G401 (cell line): ENCODE data around the gene GPATCH2. TPM values are rescaled to one million over a fixed set of nuclear protein-coding genes. Genes with fewer than 3 reads are reported as not detected.

Experiments
- DNase-seq: peaks from one replicate; pipeline ENCODE4 v3.0.0-alpha.2; 2015; ENCODE audit warnings: low spot score
- in situ Hi-C: cut with HindIII; loops from 2 replicates; pipeline ENCODE4 v1.10.0; 2016; ENCODE audit warnings: low sequenced_read_pairs, mixed read lengths
- total RNA-seq: library from RNA; depleted of rRNA; stranded (reverse); fragments of >200 nt; shearing (Covaris generic); gene quantifications from 2 replicates; pipeline ENCODE4 v1.2.3, GENCODE V29; 2014

Gene GPATCH2
- total RNA-seq, 1 experiment from 2014 or later = 12.7 TPM

DNA sequence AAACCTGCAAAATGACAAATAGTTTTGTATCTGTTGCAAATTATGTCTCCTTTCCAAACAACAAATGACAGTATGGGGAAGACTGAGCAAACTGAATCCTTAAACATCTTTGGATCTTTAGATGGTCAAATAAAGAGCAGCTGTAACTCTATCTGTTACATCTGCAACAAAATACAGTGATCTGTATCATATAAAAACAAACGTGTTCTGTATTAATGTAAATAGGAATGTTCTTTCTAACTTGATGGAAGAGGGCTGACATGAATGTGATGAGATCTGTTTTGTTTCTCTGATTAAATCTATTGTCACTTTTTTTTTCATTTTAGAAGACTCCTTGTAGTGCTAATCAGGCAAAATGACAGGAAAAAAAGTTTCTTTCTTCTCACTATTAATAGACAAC is 159.5 kb downstream of the GPATCH2 start:
- in situ Hi-C loops = no loop called here
- no peak for DNase-seq

GRCh38 chr1:217469983-217470382 is 160.9 kb downstream of the GPATCH2 start:
- in situ Hi-C loops = no loop called here
- no peak for DNase-seq

- no peak for DNase-seq
- in situ Hi-C loops = no loop called here
Observed at GRCh38 chr1:217465102-217465501, 165.8 kb downstream of the GPATCH2 start.

GRCh38 chr1:217462666-217463065 is 168.2 kb downstream of the GPATCH2 start:
- in situ Hi-C loops = no loop called here
- DNase-seq = no peak

- DNase-seq = no peak
- in situ Hi-C loops = no loop called here
Observed at GRCh38 chr1:217462159-217462558, 168.7 kb downstream of the GPATCH2 start.

GRCh38 chr1:217457016-217457415 is 173.9 kb downstream of the GPATCH2 start:
- in situ Hi-C loops = loop anchor here (5.0 kb wide), 1 partner anchor 40 kb away; no protein-coding TSS in a partner anchor
- DNase-seq = no peak

DNA sequence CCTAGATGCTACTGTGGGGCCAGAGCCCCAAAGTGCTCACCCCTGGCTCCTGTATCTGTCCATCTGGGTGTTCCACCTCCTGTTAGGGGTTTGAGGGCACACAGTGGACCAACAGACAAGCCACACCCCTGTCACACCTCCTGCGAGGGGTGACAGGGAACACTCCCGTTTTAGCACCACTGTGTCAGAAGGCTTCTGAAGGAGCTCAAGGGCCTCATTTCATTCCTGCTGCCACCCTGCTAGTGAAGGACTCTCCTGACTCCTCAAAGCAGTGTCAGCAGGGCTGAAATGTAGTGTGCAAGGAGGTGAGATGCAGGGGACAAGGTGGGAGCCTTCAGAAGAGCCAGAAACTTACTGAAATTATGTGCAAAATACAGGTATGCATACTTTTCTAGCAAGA is 174.6 kb downstream of the GPATCH2 start:
- no peak for DNase-seq
- in situ Hi-C loops = loop anchor here (5.0 kb wide), 1 partner anchor 41 kb away; no protein-coding TSS in a partner anchor

DNA sequence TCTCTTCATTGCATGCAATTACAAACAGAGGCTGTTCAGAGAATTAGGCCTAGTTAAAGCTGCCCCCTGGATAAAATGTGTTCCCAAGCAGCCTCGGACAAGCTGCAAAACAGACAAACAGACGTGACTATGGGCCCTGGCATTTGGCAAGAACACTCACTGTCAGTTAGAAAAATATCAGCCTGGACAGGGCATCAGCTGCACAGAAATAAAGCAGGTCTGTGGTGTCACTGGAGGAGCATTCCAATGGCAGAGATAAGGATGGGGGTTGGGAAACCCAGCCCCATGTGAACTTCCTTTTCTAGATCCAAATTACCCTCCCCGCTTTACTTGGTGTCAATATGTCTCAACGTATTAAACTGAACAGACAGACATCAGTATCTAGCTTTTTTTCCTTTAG is 177.1 kb downstream of the GPATCH2 start:
- DNase-seq = no peak
- in situ Hi-C loops = no loop called here

DNA sequence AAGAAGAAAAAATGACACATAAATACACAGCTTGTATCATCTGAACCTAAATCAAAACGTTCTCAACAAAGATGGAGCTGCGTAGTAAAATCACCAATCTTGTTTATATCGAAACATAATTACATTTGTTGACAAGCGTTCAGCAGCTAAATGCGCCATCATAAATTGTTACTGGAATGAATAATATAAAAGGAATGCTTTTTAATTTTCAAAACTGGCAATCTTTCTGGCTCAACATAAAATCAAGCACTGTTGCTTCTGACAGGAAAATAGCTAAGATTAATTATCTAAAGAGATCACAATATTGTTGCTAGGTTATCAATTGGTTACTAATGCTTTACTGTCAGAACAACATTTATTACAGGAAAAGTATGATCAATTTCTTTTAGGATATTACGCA is 181.5 kb downstream of the GPATCH2 start:
- in situ Hi-C loops = no loop called here
- DNase-seq = no peak

- in situ Hi-C loops = no loop called here
- no peak for DNase-seq
Observed at GRCh38 chr1:217443845-217444244, 187.0 kb downstream of the GPATCH2 start.

DNA sequence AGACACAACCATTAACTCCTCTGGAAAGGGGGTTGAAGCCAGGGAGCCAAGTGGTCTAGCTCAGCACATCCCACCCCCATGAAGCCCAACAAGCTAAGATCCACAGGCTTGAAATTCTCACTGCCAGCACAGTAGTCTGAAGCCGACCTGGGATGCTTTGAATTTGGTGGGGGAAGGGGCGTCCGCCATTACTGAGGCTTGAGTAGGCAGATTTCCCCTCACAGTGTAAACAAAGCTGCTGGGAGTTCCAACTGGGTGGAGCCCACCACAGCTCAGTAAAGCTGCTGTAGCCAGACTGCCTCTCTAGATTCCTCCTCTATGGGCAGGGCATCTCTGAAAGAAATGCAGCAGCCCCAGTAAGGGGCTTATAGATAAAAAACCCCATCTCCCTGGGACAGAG is 193.5 kb downstream of the GPATCH2 start:
- in situ Hi-C loops = no loop called here
- no peak for DNase-seq

DNA sequence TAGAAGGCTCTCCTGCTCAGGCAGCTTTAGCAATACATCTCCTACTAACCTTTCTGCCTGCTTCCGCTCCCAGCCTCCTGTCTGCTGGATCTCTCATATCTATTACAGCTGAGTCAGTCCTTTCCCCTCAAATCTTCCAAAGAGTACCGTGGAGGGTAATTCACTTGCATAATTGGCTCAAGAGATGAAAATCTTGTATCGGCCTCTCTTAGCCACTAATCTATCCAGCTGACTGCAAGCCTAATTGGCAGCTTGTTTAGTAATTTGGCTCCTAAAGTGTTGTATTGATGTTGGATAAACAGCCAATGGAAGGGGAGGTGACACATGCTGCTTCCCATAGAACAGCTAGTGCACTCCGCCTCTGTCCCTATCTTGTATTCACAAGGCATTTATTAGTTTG is 195.7 kb downstream of the GPATCH2 start:
- in situ Hi-C loops = no loop called here

DNA sequence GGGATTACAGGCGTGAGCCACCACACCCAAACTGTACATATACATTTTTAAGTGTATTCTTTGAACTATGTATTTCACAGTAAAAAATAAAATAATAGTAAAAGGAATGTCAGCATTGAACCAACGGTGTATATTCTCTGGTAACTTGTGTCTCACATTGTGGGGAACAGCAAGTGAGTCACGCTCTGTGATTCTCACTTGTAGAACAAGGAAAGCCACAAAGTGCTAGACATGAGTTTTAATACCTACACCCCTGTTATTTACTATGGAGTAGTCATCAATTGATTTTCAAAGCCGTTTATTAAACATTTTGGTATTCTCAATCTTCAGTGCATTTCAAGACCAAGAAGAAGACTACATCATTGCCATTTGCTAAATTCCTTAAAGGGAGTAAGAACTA is 197.2 kb downstream of the GPATCH2 start:
- in situ Hi-C loops = no loop called here
- no peak for DNase-seq

More for the DNA sequence above, 195.7 kb downstream of the GPATCH2 start:
- no peak for DNase-seq

GRCh38 chr1:217432339-217432738 is 198.6 kb downstream of the GPATCH2 start:
- in situ Hi-C loops = no loop called here
- DNase-seq = no peak

GRCh38 chr1:217431395-217431794 is 199.5 kb downstream of the GPATCH2 start:
- in situ Hi-C loops = no loop called here
- DNase-seq = no peak

DNA sequence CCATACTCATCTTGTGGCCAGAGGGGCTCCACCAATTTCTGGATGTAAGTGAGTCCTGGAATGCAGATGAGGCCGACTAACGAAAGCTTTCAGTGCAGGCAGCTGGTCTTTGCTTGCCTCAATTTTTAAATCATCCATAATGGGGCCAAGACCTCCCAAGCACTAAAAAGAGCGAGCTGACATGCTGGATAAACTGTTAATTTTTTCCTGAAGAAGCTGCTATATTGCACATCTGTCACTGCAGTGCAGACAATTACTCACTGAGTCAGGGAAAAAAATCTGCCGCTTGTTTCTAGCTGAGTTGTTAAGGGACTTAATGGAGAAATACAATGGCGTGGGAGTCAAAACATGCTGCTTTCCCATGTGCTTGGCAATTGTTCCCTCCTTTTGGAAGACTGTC is 205.5 kb downstream of the GPATCH2 start:
- in situ Hi-C loops = no loop called here
- no peak for DNase-seq

- no peak for DNase-seq
- in situ Hi-C loops = no loop called here
Observed at GRCh38 chr1:217419194-217419551, 211.7 kb downstream of the GPATCH2 start.

DNA sequence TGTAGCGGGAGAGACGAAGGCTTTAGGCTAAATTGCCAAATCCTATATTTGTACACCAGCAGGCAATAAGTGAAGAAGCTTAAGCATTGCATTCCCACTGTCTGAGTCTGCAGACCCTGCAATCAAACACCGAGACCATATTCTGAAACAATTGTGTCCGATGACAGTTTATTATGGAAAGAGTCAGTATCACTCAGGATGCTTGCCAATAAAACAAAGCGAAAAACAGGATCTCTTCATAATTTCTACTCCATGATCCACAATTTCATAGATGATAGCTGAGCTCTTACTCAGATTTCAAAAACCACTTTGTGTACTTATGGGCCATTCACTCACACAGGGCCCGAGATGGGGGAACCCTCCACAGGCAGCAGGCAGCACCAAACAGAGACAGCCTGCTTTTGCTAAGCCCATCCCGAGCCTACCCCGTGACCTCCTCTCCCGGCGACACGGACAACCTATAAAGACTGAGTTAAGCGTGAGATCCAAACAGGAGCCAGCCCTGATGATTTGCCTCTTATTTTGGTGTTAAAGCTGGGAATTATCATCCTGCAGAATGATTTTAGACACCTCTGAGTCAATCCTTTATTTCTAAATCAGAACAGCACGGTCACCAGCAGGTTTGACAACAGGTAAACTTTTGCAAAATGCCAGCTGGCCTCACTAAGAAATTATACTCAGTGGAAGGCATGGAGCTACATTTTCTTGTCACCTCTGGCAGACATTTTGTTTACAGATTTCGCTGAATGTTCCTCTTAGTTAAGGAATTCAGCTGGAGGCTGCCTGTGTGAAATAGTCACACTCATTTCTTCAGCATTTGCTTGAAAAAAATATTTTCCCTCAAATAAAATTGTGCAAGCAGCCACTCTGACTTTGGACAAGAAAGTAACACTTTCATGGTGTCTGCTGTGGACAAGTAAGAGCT is 212.4 kb downstream of the GPATCH2 start:
- in situ Hi-C loops = no loop called here
- no peak for DNase-seq

DNA sequence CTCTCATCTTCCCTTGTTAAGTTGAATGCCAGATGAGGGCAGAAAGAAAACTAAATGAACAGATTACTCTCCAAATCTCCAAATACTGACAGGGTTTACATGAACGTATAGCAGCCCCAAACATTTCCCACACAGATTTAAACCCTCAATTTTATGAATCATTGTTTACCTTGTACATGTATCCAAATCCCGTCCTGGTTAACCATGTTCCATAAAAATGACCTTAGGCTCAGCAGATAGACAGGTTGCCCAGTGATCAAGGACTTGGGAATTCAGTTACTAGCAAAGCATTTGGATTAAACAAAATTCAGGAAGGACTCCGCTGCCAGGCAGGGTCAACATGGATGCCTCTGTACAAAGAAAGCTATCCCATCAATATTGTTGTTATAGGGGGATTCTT is 213.5 kb downstream of the GPATCH2 start:
- no peak for DNase-seq
- in situ Hi-C loops = no loop called here

DNA sequence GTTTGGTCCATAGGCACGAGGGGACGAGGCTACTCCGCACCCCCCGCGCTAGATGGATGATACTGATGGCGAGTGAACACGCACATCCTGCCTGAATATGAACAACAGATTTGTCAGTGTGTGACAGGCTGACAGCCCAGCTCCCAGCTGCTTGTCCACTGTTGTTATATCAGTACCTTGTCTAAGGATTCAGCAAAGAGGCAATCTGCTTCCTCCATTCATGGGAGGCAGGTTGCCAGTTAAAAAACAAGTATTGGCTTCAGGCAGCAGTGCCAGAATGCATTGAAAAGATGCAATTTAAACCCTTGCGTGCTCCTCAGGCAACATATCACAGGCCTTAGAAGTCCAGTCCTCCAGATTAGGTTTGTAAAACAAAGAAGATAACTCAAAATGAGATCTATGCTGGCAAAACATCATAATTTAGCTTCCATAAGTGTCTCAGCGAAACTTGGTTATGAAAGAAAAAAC is 223.3 kb downstream of the GPATCH2 start:
- DNase-seq = peak; percentile 14
- in situ Hi-C loops = no loop called here
